HEK293T (cell line): ENCODE results near the gene UCMA.

Experiments used
- ARNT ChIP-seq: fragments of 450-650 bp; IDR thresholded peaks from 2 replicates; pipeline ENCODE4 v1.6.1; 2017; ENCODE audit warnings: mild to moderate bottlenecking
- CTBP1 ChIP-seq: fragments of 450-650 bp; IDR thresholded peaks from 2 replicates; pipeline ENCODE4 v1.6.1; 2016; ENCODE audit warnings: borderline replicate concordance
- FOXK2 ChIP-seq: fragments of 450-650 bp; IDR thresholded peaks from 2 replicates; pipeline ENCODE4 v1.6.1; 2016; ENCODE audit warnings: mild to moderate bottlenecking
- FOXM1 ChIP-seq: fragments of 450-650 bp; IDR thresholded peaks from 2 replicates; pipeline ENCODE4 v1.6.1; 2017; ENCODE audit warnings: mild to moderate bottlenecking, borderline replicate concordance
- L3MBTL2 ChIP-seq: fragments of 450-650 bp; conservative IDR thresholded peaks from 2 replicates; pipeline ENCODE4 v1.6.1; 2016; ENCODE audit warnings: mild to moderate bottlenecking
- SUZ12 ChIP-seq: fragments of 450-650 bp; IDR thresholded peaks from 2 replicates; pipeline ENCODE4 v1.6.1; 2016; ENCODE audit warnings: mild to moderate bottlenecking
- ZNF384 ChIP-seq: fragments of 450-650 bp; IDR thresholded peaks from 2 replicates; pipeline ENCODE4 v1.6.1; 2016

- TF ChIP-seq FOXM1 (no peak), SUZ12 (no peak), CTBP1 (no peak), L3MBTL2 (no peak), FOXK2 (no peak), ZNF384 (no peak), ARNT (no peak)
Observed at GRCh38 chr10:13231808-13232207, 2.4 kb downstream of the UCMA start.
